ENCODE measurements around the gene SMG6. TPM values are rescaled to one million over a fixed set of nuclear protein-coding genes. Genes with fewer than 3 reads are reported as not detected.

Gene SMG6
- total and polyA plus RNA-seq, 2 of the 8 experiments (the other 6 are each of a cell fraction or from before 2014, with no cell fraction given), result 18.5 to 25.2 TPM

DNA sequence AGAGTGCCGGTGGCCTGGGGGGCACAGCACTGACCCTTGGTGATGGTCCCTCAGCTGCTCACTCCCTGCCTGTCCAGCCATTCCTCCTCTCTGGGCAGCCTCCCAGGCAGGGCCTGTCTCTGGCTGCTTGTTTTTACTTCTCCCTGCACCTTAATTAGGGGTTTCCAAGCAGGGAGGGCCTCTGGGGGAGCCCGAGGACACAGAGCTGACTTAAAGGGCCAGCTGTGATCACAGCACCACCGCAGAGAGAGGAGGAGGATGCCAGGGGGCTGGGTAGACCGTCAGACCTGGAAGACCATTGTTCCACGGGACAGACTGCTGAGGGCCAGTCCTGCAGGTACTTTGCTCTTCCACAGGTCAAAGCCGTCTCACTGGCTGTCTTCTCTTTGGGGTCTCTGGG is 274.8 kb downstream of the SMG6 start:
- Histone ChIP-seq H3K23me2 (ENCODE audit: low read depth, low read length) (peaks cover 16% of the 10 kb centered on the region; the same call in 1 of the 2 replicates), H4K91ac (replicated peaks; ENCODE audit: insufficient read length, low read length) (no peak overlapping the region), H3K27me3 (replicated peaks in 1 of 4; ENCODE audit: control insufficient read depth in 3 of 4, extremely low read depth in 1 of 4, insufficient read depth in 3 of 4, low read length in 3 of 4) (peaks cover 58 to 61% (median 60%) of the 10 kb centered on the region in 4 experiments), H3K27ac (ENCODE audit: low read depth, low read length) (no peak overlapping the region), H3K23ac (ENCODE audit: insufficient read length) (no peak overlapping the region), H3K4me3 (ENCODE audit: extremely low read depth in 1 of 4, insufficient read depth in 2 of 4, low read depth in 3 of 4, low read length in 4 of 4) (no peak overlapping the region), H3K4me2 (ENCODE audit: insufficient read depth in 1 of 2, low read depth in 2 of 2, low read length in 2 of 2) (no peak overlapping the region), H2BK5ac (ENCODE audit: low read depth, low read length) (no peak overlapping the region), H2AK5ac (ENCODE audit: low read depth, low read length) (no peak overlapping the region), H3K9ac (replicated peaks in 1 of 4; ENCODE audit: extremely low read depth in 1 of 4, low read depth in 3 of 4, low read length in 3 of 4) (no peak overlapping the region), H4K5ac (ENCODE audit: insufficient read length, low read depth, low read length) (no peak overlapping the region), H3K4ac (replicated peaks; ENCODE audit: insufficient read length, low read depth, low read length) (no peak overlapping the region), H3K79me1 (ENCODE audit: low read depth, low read length) (no peaks in the 10 kb centered on the region), H3K14ac (ENCODE audit: insufficient read length) (no peak overlapping the region), H3K18ac (ENCODE audit: extremely low read depth, low read length) (no peak overlapping the region), H3K79me2 (ENCODE audit: control insufficient read depth in 1 of 2, insufficient read depth in 2 of 2, low read length in 2 of 2) (no peaks in the 10 kb centered on the region), H2BK20ac (ENCODE audit: low read length) (no peak overlapping the region), H3K9me3 (ENCODE audit: insufficient read depth in 2 of 2, low read depth in 1 of 2, low read length in 1 of 2) (no peaks in the 10 kb centered on the region), H3K36me3 (ENCODE audit: control insufficient read depth in 2 of 4, insufficient read depth in 4 of 4, low read length in 3 of 4) (peaks cover 0 to 6% (median 0%) of the 10 kb centered on the region in 4 experiments; a peak in 1 of 8 replicates), H4K20me1 (replicated peaks in 1 of 2; ENCODE audit: control insufficient read depth in 1 of 2, insufficient read depth in 2 of 2, low read length in 2 of 2) (peaks cover 0 to 8% of the 10 kb centered on the region in 2 experiments), H2AFZ (ENCODE audit: low read length) (no peak overlapping the region), H2BK12ac (ENCODE audit: low read depth, low read length) (no peak overlapping the region), H3K56ac (replicated peaks; ENCODE audit: insufficient read length, low read depth, low read length) (no peak overlapping the region), H2BK120ac (replicated peaks; ENCODE audit: low read depth, low read length) (no peak overlapping the region), H3K4me1 (replicated peaks in 1 of 4; ENCODE audit: control insufficient read depth in 3 of 4, insufficient read depth in 4 of 4, low read length in 3 of 4) (peaks cover 3 to 16% (median 5%) of the 10 kb centered on the region in 4 experiments; a peak in 6 of 7 replicates), H2BK15ac (ENCODE audit: low read length) (no peak overlapping the region), H4K8ac (ENCODE audit: extremely low read depth, insufficient read depth, low read length) (no peak overlapping the region)
- ChIA-PET CTCF (ENCODE audit: partially characterized antibody) (interaction anchor here (0.7 to 5.3 kb wide), 7 partner anchors 9 to 122 kb away, joined by 3 to 47 read pairs (median 4); partner anchors contain the start of gene HIC1), POLR2A (ENCODE audit: partially characterized antibody) (interaction anchor here (0.7 to 1.2 kb wide), 3 partner anchors 9 to 15 kb away, joined by 3 to 4 read pairs (median 3); no protein-coding TSS in a partner anchor)
- no peak for DNase-seq (ENCODE audit: low read depth in 1 of 2, low spot score in 2 of 2)
- FAIRE-seq, result no peak
- 60% methylated on average over 6 of the region's 6 CpGs; no CpG with 5 or more reads in 1 of the 2 experiments for WGBS, 2 experiments (ENCODE audit: extremely low coverage in 1 of 2, insufficient coverage in 1 of 2, insufficient read length in 1 of 2, insufficient replicate concordance in 2 of 2, low coverage in 1 of 2, low lambda C conversion rate in 2 of 2, missing lambda C conversion rate in 1 of 2)
- TF ChIP-seq BACH1 (IDR thresholded peaks at IDR 0.05; ENCODE audit: low read length) (no peak), YY1 (IDR thresholded peaks at IDR 0.05; ENCODE audit: low read depth, low read length) (no peak), KDM4A (IDR thresholded peaks at IDR 0.05; ENCODE audit: low read depth, low read length, severe bottlenecking) (no peak), TCF12 (IDR thresholded peaks at IDR 0.05; ENCODE audit: low read depth, low read length) (no peak), RXRA (IDR thresholded peaks at IDR 0.05; ENCODE audit: insufficient read depth, low read depth, low read length) (no peak), SIX5 (IDR thresholded peaks at IDR 0.05; ENCODE audit: low read depth, low read length) (no peak), MAFK (IDR thresholded peaks at IDR 0.05; ENCODE audit: low read depth, low read length) (no peak), SIRT6 (IDR thresholded peaks at IDR 0.05; ENCODE audit: low read length) (no peak), PHF8 (conservative IDR thresholded peaks at IDR 0.05; ENCODE audit: low read depth, low read length) (no peak), SP1 (IDR thresholded peaks at IDR 0.05; ENCODE audit: low read depth, low read length) (no peak), TAF7 (optimal IDR thresholded peaks at IDR 0.05; ENCODE audit: borderline replicate concordance, low read depth, low read length) (no peak), SAP30 (IDR thresholded peaks at IDR 0.05; ENCODE audit: insufficient read depth, insufficient replicate concordance, low read length) (no peak), NANOG (IDR thresholded peaks at IDR 0.05; ENCODE audit: insufficient read depth, low read depth, low read length, poor library complexity, severe bottlenecking) (no peak)
- TF ChIP-seq, protein P1, sequence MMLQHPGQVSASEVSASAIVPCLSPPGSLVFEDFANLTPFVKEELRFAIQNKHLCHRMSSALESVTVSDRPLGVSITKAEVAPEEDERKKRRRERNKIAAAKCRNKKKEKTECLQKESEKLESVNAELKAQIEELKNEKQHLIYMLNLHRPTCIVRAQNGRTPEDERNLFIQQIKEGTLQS (IDR thresholded peaks at IDR 0.05; ENCODE audit: insufficient read depth, low read depth, low read length), result no peak
